ENCODE results near the gene TYW1. TPM values are rescaled to one million over a fixed set of nuclear protein-coding genes. Genes with fewer than 3 reads are reported as not detected.
"Not testable (repeated sequence)": the region's sequence is repeated elsewhere in the genome, so short reads cannot be mapped to it uniquely, and the experiment has no call there.

Gene TYW1
- total RNA-seq, 1 donor from 2014 or later = 11.2 TPM

DNA sequence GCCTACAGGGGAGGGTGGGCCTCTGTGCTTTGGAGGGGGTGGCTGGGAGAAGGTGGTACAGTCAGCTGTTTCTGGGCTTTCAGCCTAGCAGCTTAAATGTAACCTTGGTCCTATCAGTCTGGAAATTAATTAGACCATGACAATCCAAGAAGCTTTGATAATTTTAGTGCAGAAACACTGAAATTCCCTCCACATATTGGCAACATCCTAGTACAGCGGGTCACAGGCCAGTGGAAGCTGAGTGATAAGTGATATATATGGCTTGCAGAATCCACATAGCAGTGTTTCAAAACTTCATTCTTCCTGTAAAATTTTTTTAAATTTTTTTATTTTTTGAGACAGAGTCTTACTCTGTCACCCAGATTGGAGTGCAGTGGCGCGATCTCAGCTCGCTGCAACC lies 212.6 kb downstream of the TYW1 start:
- intact Hi-C loops (cut with DNase I) = no loop called here
- DNase-seq (ENCODE audit: low spot score) = no peak

DNA sequence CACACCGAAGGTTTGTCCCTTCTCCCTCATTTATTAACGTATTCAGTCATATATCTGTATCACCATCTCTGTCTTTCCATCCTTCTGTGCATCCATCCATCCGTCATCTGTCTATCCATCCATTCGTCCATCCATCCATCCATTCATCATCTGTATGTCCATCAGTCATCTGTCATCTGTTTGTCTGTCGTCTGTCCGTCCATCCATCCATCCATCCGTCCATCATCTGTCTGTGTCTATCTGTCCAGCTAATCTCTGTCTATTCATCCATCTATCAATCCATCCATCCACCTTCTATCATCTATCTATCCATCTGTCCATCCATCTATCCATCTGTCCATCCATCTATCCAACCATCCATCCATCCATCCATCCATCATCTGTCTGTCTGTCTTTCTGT lies 213.9 kb downstream of the TYW1 start:
- no peak for DNase-seq (ENCODE audit: low spot score)
- intact Hi-C loops (cut with DNase I) = no loop called here

DNA sequence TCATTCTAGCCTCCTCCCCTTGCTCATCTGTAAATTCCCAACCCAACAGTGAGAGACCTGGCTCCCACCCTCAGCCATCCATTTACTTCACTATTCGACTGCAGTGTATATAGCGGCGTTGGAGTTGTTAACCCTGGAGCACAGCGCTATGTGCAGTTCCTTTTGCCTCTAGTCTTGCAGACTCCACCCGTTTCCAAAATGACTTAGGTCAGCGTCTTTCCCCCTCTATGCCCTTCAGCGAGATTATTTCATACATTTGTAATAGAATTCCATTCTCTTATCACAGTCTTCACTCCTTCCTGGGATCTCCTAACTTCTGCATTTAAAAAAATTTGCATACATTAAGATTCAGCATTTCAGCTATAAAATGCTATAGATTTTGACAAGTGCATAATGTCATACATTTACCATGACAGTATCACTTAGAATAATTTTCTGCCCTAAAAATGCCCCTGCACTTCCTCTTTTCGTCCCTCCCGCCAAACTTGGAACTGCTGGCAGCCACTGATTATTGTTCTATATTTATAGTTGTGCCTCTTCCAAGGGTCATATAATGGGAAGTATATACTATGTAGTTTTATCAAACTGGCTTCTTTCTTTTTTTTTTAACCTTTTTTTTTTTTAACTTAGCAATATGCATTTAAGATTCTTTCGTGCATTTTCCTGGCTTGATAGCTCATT lies 215.2 kb downstream of the TYW1 start:
- intact Hi-C loops (cut with DNase I); DNase-seq (ENCODE audit: low spot score): not testable (repeated sequence)

DNA sequence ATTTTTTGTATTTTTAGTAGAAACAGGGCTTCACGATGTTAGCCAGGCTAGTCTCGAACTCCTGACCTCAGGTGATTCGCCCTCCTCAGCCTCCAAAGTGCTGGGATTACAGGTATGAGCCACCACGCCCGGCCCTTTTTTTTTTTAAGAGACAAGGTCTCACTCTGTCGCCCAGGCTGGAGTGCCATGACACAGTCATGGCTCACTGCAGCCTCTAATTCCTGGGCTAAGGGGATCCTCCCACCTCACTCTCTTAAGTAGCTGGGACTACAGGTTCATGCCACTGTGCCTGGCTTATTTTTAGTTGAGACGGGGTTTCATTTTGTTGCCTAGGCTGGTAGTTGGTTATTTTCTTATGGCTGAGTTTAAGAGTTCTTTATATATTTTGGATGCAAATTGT lies 216.4 kb downstream of the TYW1 start:
- DNase-seq (ENCODE audit: low spot score); intact Hi-C loops (cut with DNase I): not testable (repeated sequence)

DNA sequence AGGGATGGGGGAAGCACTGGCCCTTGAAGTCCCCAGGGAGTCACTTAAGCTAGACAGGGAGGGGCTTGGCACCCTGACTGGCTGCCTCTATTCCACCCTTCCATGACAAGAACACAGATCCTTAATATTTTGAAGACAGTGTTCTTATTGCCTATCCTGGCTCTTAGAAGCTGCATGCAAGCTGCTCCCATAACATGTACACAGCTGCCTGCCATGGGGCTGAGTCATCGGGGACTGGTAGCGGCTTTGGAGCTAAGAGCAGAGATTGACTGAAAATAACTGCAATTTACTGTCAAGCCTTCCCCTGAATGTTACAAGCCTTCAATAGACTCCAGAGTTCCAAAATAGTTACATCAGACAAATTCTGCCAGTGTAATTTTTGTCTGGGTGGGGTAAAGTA lies 226.9 kb downstream of the TYW1 start:
- DNase-seq (ENCODE audit: low spot score); intact Hi-C loops (cut with DNase I): not testable (repeated sequence)

DNA sequence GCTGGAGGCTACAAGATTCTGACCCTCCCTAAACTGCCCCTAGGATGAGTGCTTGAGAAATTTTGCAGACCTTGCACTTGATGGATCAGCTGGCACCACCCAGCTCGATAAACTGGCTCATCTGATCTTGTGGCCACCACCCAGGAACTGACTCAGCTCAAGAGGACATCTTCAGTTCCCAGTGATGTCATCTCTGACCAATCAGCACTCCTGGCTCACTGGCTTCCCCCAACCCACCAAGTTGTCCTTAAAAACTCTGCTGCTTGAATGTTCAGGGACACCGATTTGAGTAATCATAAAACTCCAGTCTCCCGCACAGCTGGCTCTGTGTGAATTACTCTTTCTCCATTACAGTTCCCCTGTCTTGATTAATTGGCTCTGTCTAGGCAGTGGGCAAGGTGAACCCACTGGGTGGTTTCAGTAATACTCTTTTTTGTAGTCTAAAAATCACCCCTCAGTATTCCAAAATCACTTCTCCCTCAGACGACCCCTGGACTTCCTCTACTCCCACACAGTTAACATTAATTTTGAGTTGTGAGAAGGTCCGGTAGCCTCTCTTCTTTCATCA lies 229.8 kb downstream of the TYW1 start:
- intact Hi-C loops (cut with DNase I); DNase-seq (ENCODE audit: low spot score): not testable (repeated sequence)

DNA sequence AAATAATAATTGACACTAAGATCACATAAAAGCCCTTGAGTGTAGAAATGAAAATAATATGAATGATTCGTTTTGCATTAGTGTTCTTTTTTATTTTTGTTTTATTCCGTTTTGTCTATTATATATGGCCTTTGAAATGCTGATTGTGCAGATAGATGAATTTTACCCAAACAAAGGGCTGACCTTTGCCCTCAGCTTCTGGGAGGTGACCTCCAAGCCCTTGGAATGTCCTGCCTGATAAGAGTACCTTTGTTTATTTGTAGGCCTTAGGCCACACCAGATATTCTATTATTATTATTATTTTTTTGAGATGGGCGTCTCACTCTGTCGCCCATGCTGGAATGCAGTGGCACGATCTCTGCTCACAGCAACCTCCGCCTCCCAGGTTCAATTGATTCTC lies 230.3 kb downstream of the TYW1 start:
- DNase-seq (ENCODE audit: low spot score); intact Hi-C loops (cut with DNase I): not testable (repeated sequence)

DNA sequence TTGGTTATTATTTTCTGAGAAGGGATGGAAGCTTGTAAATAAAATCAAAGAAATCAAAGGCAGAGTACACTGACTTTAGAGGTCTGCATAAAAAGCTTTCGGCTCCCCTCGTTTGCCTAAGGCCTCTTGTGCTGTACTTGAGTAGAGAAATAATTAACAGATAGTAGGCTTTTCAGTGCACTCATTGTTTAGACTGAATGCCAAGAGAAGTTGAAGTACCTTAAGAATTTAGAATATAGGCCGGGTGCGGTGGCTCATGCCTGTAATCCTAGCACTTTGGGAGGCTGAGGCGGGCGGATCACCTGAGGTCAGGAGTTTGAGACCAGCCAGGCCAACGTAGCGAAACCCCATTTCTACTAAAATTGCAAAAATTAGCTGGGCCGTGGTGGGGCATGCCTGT lies 232.4 kb downstream of the TYW1 start:
- DNase-seq (ENCODE audit: low spot score); intact Hi-C loops (cut with DNase I): not testable (repeated sequence)

DNA sequence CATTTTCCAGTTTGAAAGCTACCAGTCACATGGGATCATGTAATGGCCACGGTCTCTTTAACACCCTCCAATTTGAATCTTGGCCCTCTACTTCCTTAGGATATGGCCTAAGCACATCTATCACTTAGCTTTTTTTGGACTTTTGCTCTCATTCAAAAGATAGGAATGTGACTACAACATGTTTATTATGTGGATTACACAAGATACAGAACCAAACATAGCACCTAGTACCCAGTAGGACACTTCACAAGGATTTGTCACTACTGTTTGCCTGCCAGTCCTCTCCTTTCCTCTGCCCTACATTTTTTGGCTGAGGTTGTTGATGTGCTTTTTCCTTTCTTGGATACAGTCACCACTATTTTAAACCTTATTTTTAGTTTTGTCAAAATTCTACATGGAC lies 233.4 kb downstream of the TYW1 start:
- intact Hi-C loops (cut with DNase I); DNase-seq (ENCODE audit: low spot score): not testable (repeated sequence)

DNA sequence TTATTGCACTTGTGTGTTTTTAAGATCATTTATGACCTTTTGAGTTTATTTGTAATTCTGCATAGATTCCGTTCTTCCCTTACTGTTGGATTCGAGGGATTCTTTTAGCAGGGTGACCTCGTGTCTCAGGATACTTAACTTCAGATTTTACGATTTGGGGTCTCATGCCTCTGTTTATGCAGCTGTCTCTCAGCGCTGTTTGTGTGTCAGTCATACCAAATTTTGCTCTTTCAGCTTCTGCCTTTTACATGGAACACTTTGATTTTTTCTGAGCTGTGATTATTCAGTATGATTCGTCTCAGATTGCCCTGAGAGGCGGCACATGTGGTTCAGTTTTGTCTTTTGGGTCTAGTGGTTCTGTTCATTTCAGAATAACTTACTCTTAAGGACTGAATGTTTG lies 236.9 kb downstream of the TYW1 start:
- DNase-seq (ENCODE audit: low spot score); intact Hi-C loops (cut with DNase I): not testable (repeated sequence)

DNA sequence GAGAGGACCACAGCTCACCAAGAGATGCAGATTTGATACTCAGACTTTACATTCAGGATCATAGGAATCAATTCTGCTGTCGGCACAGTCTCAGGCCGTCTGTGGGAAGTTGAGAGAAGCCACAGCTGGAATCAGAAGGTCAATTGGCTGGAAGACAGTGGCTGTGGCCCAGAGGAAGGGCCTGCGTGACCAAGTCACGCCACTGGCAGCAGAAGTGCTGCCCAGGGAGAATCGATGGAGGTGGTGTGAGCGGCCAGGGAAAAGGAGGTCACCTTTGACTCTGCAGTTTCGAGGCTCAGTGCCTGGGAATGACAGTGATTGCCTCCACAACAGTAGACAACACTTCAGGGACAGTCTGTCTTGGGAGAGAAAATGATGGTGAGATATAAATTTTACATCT lies 239.6 kb downstream of the TYW1 start:
- intact Hi-C loops (cut with DNase I); DNase-seq (ENCODE audit: low spot score): not testable (repeated sequence)

DNA sequence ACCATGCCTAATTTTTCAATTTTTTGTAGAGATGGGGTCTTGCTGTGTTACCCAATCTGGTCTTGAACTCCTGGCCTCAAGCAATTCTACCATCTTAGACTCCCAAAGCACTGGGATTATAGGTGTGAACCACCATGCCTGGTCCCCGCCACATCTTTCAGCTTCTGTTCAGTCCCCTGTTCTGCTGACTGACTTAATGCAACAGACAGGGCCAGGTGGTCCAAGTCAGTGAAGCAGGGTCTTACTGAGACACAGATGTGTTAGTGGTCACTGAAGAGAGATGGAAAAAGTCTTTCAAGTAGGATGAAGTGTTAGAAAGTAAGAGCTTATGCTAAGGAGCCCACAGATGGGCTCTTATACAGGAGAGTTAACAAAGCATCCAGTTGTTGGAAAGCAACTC lies 246.2 kb downstream of the TYW1 start:
- DNase-seq (ENCODE audit: low spot score); intact Hi-C loops (cut with DNase I): not testable (repeated sequence)

DNA sequence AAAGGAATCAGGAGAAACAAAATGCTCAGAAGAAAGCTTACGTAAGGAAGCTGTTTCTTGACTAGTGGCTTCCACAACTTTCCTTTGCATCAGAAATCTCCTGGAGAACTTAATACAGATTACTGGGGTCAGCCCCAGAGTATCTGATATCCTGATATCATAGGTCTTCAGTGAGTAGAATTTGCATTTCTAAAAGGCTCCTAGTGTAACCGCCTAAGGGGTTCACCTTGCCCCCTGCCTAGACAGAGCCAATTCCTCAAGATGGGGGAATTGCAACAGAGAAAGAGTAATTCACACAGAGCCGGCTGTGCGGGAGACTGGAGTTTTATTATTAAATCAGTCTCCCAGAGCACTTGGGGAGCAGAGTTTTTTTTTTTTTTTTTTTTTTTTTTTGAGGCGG lies 251.7 kb downstream of the TYW1 start:
- intact Hi-C loops (cut with DNase I); DNase-seq (ENCODE audit: low spot score): not testable (repeated sequence)

DNA sequence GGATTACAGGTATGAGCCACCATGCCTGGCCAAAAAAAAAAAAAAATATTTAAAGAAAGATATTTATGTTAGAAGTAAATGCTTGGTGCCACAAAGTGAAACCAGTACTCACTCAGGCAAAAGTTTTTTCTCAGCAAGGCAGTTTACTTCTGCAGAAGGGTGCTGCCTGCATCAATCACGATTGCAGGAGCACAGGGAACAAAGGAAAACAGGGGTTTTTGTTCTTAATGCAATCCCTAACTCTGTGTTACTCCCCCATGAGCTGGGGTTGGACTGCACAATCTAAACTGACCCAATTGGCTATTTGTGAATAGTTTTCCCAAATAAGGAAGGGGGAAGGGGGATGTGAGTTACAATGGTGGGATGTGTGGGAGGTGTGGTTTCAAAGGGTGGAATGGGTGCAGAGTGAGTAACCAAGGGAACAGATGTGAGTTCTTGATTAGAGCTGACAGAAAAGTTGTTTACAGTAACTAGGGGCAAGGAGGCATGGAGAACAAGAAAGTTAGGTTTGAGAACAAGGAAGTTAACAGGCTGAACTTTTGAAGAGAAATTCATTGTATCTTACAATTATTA lies 255.4 kb downstream of the TYW1 start:
- no peak for DNase-seq (ENCODE audit: low spot score)
- intact Hi-C loops (cut with DNase I) = no loop called here

DNA sequence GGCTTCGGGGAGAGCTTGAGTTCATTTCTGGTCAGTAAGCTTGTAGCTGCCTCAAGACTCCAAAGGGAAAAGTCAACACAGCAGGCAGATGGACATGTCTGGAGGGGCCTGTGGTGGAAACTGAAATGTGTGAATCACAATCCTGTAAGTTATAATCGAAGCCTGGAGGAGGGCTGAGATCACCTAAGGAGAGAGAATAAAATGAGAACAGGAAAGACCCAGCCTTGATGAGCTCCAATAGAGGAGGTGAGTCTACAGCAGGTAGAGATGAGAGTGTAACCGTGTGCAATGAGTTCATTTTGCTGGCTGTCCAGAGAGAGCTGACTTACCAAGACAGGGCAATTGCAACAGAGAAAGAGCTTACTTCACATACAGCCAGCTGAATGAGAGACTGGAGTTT lies 258.4 kb downstream of the TYW1 start:
- intact Hi-C loops (cut with DNase I); DNase-seq (ENCODE audit: low spot score): not testable (repeated sequence)

DNA sequence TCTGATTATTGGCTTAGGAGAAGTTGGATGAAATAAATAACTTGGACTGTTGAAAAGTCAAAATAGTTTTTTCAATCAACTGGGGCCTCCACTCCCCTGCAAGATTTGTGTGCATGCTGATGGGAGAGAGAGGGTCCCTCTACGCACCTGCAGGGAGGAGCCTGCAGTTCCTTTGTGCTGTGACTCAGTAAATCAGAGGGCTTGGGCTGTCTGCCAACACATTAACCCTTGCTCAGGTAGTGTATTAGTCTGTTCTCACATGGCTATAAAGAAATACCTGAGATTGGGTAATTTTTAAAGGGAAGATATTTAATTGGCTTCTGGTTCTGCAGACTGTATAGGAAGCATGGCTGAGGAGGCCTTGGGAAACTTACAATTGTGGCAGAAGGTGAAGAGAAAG lies 261.1 kb downstream of the TYW1 start:
- DNase-seq (ENCODE audit: low spot score); intact Hi-C loops (cut with DNase I): not testable (repeated sequence)

DNA sequence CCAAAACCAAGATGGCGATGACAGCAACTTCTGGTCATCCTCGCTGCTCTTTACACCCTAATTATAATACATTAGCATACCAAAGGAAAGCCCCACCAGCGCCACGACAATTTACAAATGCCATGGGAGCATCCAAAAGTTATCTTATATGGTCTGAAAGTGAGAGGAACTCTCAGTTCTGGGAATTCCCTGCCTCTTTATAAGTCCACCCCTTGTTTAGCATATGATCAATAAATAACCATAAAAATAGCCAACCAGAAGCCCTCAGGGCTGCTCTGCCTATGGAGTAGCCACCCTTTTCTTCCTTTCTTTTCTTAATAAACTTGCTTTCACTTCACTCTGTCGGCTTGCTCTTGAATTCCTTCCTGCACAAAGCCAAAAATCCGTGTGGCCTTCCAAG lies 262.7 kb downstream of the TYW1 start:
- DNase-seq (ENCODE audit: low spot score); intact Hi-C loops (cut with DNase I): not testable (repeated sequence)

DNA sequence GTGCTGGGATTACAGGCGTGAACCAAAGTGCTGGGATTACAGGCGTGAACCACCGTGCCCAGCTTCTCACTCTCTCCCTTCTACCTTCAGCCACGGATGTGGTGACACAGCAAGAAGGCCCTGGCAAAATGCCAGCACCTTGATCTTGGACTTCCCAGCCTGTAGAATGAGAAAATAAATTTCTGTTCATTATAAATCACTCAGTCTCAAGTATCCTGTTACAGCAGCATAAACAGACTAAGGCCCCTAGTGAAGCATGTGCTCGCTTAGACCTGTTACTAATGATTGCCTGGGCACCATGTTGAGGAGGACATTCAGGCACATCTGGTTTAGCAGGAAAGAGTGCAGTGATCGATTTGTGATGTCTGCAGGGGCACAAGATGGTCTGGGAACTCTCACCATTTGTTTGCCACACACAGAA lies 263.5 kb downstream of the TYW1 start:
- intact Hi-C loops (cut with DNase I); DNase-seq (ENCODE audit: low spot score): not testable (repeated sequence)

DNA sequence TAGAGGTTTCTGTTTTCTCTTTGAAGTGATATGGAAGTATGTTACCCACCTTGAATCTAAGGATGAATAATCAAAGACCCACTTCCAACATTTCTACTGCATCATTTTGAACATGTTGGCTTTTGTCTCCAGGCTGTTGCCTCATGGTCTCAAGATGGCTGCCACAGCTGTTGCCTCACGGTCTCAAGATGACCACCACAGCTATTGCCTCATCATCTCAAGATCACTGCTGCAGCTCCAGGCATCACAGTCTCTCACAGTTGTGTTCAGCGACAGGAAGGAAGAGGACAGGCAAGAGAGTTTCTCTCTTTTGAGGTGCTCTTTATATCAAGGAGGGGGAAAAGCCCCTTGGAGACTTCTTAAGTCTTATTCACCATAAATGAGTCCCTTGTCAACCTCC lies 267.4 kb downstream of the TYW1 start:
- intact Hi-C loops (cut with DNase I); DNase-seq (ENCODE audit: low spot score): not testable (repeated sequence)

DNA sequence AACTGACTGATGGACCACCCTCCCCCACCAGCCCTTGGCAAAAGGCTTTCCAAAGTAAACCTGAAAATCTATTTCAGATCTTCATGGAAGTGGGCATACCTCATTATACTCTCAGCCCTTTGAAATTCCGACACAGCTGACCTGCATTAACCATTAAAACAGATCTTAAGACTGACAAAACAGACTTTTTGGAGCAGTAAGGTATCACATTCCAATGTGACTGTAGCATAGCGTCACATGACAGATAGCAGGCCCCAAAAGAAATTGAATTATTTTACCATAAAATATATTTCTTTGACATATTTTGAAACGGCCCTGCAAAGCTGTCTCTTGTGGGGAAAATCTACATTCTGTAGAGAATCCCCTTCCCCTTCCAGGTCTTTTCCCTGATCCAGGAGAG lies 269.4 kb downstream of the TYW1 start:
- intact Hi-C loops (cut with DNase I); DNase-seq (ENCODE audit: low spot score): not testable (repeated sequence)

DNA sequence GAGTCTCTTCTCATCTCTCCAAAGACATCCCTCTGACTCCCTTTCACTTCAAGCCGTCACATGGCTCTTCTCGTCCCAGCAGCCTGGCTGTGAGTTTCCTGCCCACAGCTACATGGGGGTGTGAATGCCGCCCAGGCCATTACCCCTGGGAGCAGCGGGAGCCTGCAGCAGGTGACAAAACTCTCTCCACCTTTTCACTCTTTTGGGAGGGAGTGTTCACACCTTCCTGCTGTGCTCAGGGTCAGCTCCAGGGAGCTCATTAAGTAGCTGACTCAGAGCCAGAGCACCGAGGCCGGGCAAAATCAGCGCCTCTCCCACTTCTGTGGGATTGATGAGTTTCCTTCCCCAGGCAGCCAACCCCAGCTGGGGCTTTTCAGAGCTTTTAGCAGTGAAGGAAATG lies 271.3 kb downstream of the TYW1 start:
- intact Hi-C loops (cut with DNase I) = no loop called here
- DNase-seq (ENCODE audit: low spot score) = no peak

All from cardiac septum (tissue), 1 donor.